Measurements from ENCODE around the gene IFITM10.

GRCh38 chr11:1741741-1742140 lies 8.7 kb downstream of the IFITM10 start:
- TF ChIP-seq CTCF (conservative IDR thresholded peaks at IDR 0.05; ENCODE audit: low read depth, low read length): no peak
- no peak for TF ChIP-seq EZH2 (IDR thresholded peaks at IDR 0.05; ENCODE audit: borderline replicate concordance, low read depth, low read length, poor library complexity, severe bottlenecking)

All from A673 (cell line).